Neural crest cell (in vitro differentiated cells): ENCODE results near the gene MED19. TPM values are rescaled to one million over a fixed set of nuclear protein-coding genes. Genes with fewer than 3 reads are reported as not detected.

Experiments
- DNase-seq: peaks from one replicate; pipeline ENCODE4 v3.0.0; 2021; ENCODE audit warnings: low read depth, mixed read lengths, low spot score
- H3K27ac Mint-ChIP-seq: one replicate; pipeline ENCODE4 v1.8.0; 2021; ENCODE audit warnings: mild to moderate bottlenecking, mixed read lengths; ENCODE audit not compliant: unreplicated experiment
- H3K27me3 Mint-ChIP-seq: 2 replicates; pipeline ENCODE4 v1.8.0; 2021; ENCODE audit warnings: low read depth, mild to moderate bottlenecking, mixed read lengths
- H3K36me3 Mint-ChIP-seq: 2 replicates; pipeline ENCODE4 v1.8.0; 2021; ENCODE audit warnings: low read depth, mild to moderate bottlenecking, mixed read lengths
- H3K4me1 Mint-ChIP-seq: 2 replicates; pipeline ENCODE4 v1.8.0; 2021; ENCODE audit warnings: mixed read lengths
- H3K4me3 Mint-ChIP-seq: one replicate; pipeline ENCODE4 v1.8.0; 2021; ENCODE audit warnings: mild to moderate bottlenecking, mixed read lengths
- H3K9me3 Mint-ChIP-seq: 2 replicates; pipeline ENCODE4 v1.8.0; 2021; ENCODE audit warnings: mixed read lengths
- total RNA-seq: library from RNA; stranded (reverse); gene quantifications from 2 replicates; pipeline ENCODE4 v1.2.1, GENCODE V29; 2021
- TF ChIP-seq, protein P1 (sequence below): fragments of 200-600 bp; sonication (generic); conservative IDR thresholded peaks from 2 replicates; pipeline ENCODE4 v1.5.0; 2021; ENCODE audit warnings: antibody characterized with exemption, mild to moderate bottlenecking

Gene MED19
- total RNA-seq, 1 donor from 2014 or later: 24.1 TPM

DNA sequence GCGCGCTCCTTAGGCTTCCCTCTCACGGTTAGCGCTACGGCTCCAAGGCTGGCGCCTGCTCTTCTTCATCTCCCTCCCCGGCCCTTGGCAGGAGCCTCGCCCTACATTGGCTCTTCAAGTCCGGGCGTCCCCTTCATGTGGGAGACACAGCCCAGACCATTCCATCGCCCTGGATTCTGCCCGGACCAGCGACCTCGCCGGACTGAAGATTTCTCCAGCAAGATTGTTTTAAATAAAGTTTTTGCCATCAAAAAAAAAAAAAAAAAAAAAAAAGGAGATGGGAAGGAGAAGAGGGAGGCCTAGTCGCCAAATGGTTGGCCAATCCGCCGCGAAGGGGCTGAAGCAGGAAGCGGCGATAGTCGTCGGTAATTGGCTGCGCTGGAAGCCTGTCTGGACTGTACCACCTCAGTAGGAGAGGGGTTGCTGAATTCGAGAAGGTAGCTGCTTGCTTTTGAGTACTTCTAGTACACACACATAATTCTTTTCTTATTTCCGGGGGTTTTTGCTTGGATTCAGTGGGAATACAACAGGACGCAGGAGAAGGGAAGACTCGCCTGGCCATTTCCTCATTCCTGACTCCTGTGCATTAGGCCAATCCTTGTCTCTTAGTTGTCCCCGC lies 44.8 kb downstream of the MED19 start:
- Mint-ChIP-seq H3K4me3 (peak overlapping the region; percentile 98), H3K27ac (peak overlapping the region; percentile 100), H3K4me1 (peaks cover 22% of the 10 kb centered on the region), H3K9me3 (no peaks in the 10 kb centered on the region), H3K36me3 (no peaks in the 10 kb centered on the region), H3K27me3 (peaks cover 4% of the 10 kb centered on the region)
- peak; percentile 81 for DNase-seq
- TF ChIP-seq, protein P1, sequence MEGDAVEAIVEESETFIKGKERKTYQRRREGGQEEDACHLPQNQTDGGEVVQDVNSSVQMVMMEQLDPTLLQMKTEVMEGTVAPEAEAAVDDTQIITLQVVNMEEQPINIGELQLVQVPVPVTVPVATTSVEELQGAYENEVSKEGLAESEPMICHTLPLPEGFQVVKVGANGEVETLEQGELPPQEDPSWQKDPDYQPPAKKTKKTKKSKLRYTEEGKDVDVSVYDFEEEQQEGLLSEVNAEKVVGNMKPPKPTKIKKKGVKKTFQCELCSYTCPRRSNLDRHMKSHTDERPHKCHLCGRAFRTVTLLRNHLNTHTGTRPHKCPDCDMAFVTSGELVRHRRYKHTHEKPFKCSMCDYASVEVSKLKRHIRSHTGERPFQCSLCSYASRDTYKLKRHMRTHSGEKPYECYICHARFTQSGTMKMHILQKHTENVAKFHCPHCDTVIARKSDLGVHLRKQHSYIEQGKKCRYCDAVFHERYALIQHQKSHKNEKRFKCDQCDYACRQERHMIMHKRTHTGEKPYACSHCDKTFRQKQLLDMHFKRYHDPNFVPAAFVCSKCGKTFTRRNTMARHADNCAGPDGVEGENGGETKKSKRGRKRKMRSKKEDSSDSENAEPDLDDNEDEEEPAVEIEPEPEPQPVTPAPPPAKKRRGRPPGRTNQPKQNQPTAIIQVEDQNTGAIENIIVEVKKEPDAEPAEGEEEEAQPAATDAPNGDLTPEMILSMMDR: no peak

DNA sequence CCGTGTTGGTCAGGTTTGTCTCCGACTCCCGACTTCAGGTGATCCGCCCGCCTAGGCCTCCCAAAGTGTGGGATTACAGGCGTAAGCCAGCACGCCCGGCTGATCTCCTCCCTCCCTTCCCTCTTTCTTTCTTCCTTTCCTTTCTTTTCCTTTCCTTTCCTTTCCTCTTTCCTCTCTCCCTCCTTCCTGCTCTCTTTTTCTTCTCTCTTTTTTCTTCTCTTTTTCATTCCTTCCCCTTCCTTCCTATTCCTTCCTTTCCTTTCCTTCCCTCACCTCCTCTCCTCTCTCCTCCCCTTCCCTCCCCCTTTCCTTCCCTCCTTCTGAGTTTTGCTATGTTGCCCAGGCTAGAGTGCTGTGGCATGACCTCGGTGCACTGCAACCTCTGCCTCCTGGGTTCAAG lies 48.0 kb downstream of the MED19 start:
- Mint-ChIP-seq H3K4me3 (no peak overlapping the region), H3K27me3 (peaks cover 4% of the 10 kb centered on the region), H3K9me3 (no peaks in the 10 kb centered on the region)

DNA sequence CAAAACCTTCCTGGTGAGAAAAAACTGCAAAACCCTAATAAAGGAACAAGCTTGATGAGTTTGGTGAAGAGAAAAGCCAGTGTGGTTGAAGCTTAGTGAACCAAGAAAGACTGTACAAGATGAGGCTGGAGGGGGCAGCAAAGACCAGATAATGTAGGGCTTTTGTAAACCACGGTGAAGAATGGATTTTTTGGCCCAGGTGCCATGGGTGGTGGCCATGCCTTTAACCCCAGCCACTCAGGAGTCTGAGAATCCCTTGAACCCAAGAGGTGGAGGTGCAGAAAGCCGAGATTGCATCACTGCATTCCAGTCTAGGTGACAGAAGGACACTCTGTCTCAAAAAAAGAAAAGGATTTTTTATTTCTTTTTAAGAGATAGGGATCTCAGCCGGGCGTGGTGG lies 49.1 kb downstream of the MED19 start:
- DNase-seq: no peak
- no peak overlapping the region for H3K27ac Mint-ChIP-seq
- H3K9me3 Mint-ChIP-seq: no peaks in the 10 kb centered on the region

More for the DNA sequence above, 48.0 kb downstream of the MED19 start:
- DNase-seq: no peak
- no peak overlapping the region for H3K27ac Mint-ChIP-seq
- peaks cover 19% of the 10 kb centered on the region for H3K4me1 Mint-ChIP-seq
- peaks cover 3% of the 10 kb centered on the region for H3K36me3 Mint-ChIP-seq
- TF ChIP-seq, protein P1: no peak

DNA sequence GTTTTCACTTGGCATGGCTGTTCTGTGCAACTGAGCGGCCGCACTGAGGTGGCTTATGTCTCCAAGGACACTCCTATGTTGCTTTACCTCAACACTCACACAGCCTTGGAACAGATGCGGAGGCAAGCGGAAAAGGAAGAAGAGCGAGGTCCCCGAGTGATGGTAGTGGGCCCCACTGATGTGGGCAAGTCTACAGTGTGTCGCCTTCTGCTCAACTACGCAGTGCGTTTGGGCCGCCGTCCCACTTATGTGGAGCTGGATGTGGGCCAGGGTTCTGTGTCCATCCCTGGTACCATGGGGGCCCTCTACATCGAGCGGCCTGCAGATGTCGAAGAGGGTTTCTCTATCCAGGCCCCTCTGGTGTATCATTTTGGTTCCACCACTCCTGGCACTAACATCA lies 52.3 kb downstream of the MED19 start:
- no peak for DNase-seq
- TF ChIP-seq, protein P1: no peak
- peaks cover 19% of the 10 kb centered on the region for H3K4me1 Mint-ChIP-seq
- H3K4me3 Mint-ChIP-seq: peak overlapping the region; percentile 49
- H3K36me3 Mint-ChIP-seq: peaks cover 5% of the 10 kb centered on the region
- H3K27ac Mint-ChIP-seq: no peak overlapping the region
- H3K27me3 Mint-ChIP-seq: peaks cover 3% of the 10 kb centered on the region
- H3K9me3 Mint-ChIP-seq: no peaks in the 10 kb centered on the region

More for the DNA sequence above, 49.1 kb downstream of the MED19 start:
- H3K4me3 Mint-ChIP-seq: peak overlapping the region; percentile 14
- H3K36me3 Mint-ChIP-seq: peaks cover 3% of the 10 kb centered on the region
- H3K27me3 Mint-ChIP-seq: peaks cover 4% of the 10 kb centered on the region
- TF ChIP-seq, protein P1: no peak
- H3K4me1 Mint-ChIP-seq: peaks cover 20% of the 10 kb centered on the region

DNA sequence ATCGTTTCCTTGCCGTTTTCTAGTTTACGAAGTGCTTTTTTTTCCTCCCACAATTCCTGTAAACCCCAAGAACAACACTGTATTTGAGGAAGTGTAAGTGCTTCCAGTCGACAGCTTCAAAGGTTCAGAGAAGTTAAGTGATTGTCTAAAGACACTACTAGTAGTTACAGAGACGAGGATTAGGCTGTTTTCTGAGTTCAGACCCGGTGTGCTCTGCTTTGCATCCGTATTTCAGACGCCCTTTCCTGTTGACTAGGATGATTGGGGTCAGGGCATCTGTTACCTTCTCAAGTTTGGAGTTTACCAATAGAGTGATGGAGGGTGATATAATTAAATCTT lies 54.0 kb downstream of the MED19 start:
- H3K4me3 Mint-ChIP-seq: peak overlapping the region; percentile 96
- peak overlapping the region; percentile 92 for H3K27ac Mint-ChIP-seq
- peaks cover 5% of the 10 kb centered on the region for H3K36me3 Mint-ChIP-seq
- TF ChIP-seq, protein P1: no peak
- no peaks in the 10 kb centered on the region for H3K9me3 Mint-ChIP-seq
- DNase-seq: no peak
- H3K27me3 Mint-ChIP-seq: peaks cover 6% of the 10 kb centered on the region
- H3K4me1 Mint-ChIP-seq: peaks cover 24% of the 10 kb centered on the region
